Neural progenitor cell (in vitro differentiated cells): ENCODE measurements around the gene KIAA2012. TPM values are rescaled to one million over a fixed set of nuclear protein-coding genes. Genes with fewer than 3 reads are reported as not detected.

Experiments
- DNase-seq: peaks from one replicate; pipeline ENCODE4 v3.0.0-alpha.2; 2016; ENCODE audit warnings: low spot score
- H2AFZ ChIP-seq: fragments of 200-600 bp; sonication (generic); replicated peaks from 2 replicates; pipeline ENCODE4 v1.6.1; 2016; ENCODE audit warnings: antibody characterized with exemption
- H3F3A ChIP-seq: fragments of 200-600 bp; sonication (generic); 2 replicates; pipeline ENCODE4 v1.6.1; 2016; ENCODE audit warnings: antibody characterized with exemption, low read depth
- H3K27ac ChIP-seq: fragments of 200-600 bp; sonication (generic); 2 replicates; pipeline ENCODE4 v1.5.1; 2016; ENCODE audit warnings: mild to moderate bottlenecking
- H3K27me3 ChIP-seq: fragments of 200-600 bp; sonication (generic); 2 replicates; pipeline ENCODE4 v1.6.1; 2016; ENCODE audit warnings: mild to moderate bottlenecking, moderate library complexity
- H3K36me3 ChIP-seq: fragments of 200-600 bp; sonication (generic); 2 replicates; pipeline ENCODE4 v1.5.1; 2016
- H3K4me1 ChIP-seq: fragments of 200-600 bp; sonication (generic); 2 replicates; pipeline ENCODE4 v1.6.1; 2016; ENCODE audit warnings: mixed run types
- H3K4me2 ChIP-seq: fragments of 200-600 bp; sonication (generic); 2 replicates; pipeline ENCODE4 v1.6.1; 2016
- H3K4me3 ChIP-seq: fragments of 200-600 bp; sonication (generic); 2 replicates; pipeline ENCODE4 v1.5.1; 2016
- H3K79me2 ChIP-seq: fragments of 200-600 bp; sonication (generic); 2 replicates; pipeline ENCODE4 v1.6.1; 2016; ENCODE audit warnings: low read depth
- H3K9ac ChIP-seq: fragments of 200-600 bp; sonication (generic); 2 replicates; pipeline ENCODE4 v1.6.1; 2016
- H3K9me3 ChIP-seq: fragments of 200-600 bp; sonication (generic); 2 replicates; pipeline ENCODE4 v1.5.1; 2016; ENCODE audit warnings: low read depth
- H4K20me1 ChIP-seq: fragments of 200-600 bp; sonication (generic); 2 replicates; pipeline ENCODE4 v1.6.1; 2016; ENCODE audit warnings: low read depth
- H3K27ac Mint-ChIP-seq: 3 replicates; pipeline ENCODE4 v1.8.0; 2021; ENCODE audit warnings: mixed read lengths
- H3K27me3 Mint-ChIP-seq: 2 replicates; pipeline ENCODE4 v1.8.0; 2022; ENCODE audit warnings: low read depth, mild to moderate bottlenecking, inconsistent platforms, moderate library complexity, mixed read lengths; ENCODE audit not compliant: insufficient read depth
- H3K36me3 Mint-ChIP-seq: 3 replicates; pipeline ENCODE4 v1.8.0; 2021; ENCODE audit warnings: mixed read lengths
- H3K4me1 Mint-ChIP-seq: 3 replicates; pipeline ENCODE4 v1.8.0; 2021; ENCODE audit warnings: mixed read lengths
- H3K4me3 Mint-ChIP-seq: 3 replicates; pipeline ENCODE4 v1.8.0; 2021; ENCODE audit warnings: mild to moderate bottlenecking, moderate library complexity, mixed read lengths
- H3K9me3 Mint-ChIP-seq: 3 replicates; pipeline ENCODE4 v1.8.0; 2020; ENCODE audit warnings: mixed read lengths
- EZH2 ChIP-seq: fragments of 200-600 bp; sonication (generic); IDR thresholded peaks from 2 replicates; pipeline ENCODE4 v1.6.1; 2017; ENCODE audit warnings: antibody characterized with exemption, mild to moderate bottlenecking, moderate library complexity
- EZH2phosphoT487 ChIP-seq: fragments of 200-600 bp; sonication (generic); IDR thresholded peaks from 2 replicates; pipeline ENCODE4 v1.6.1; 2017; ENCODE audit warnings: antibody characterized with exemption
- total RNA-seq: library from RNA; depleted of rRNA; stranded (reverse); fragments of >200 nt; gene quantifications from 2 replicates; pipeline ENCODE4 v1.2.3, GENCODE V29; 2015; ENCODE audit warnings: low replicate concordance
- TF ChIP-seq, protein P1 (sequence below): fragments of 200-600 bp; sonication (generic); IDR thresholded peaks from 2 replicates; pipeline ENCODE4 v1.5.1; 2017; ENCODE audit warnings: antibody characterized with exemption, mild to moderate bottlenecking

KIAA2012 gene
- total RNA-seq, 1 donor from 2014 or later = not detected

DNA sequence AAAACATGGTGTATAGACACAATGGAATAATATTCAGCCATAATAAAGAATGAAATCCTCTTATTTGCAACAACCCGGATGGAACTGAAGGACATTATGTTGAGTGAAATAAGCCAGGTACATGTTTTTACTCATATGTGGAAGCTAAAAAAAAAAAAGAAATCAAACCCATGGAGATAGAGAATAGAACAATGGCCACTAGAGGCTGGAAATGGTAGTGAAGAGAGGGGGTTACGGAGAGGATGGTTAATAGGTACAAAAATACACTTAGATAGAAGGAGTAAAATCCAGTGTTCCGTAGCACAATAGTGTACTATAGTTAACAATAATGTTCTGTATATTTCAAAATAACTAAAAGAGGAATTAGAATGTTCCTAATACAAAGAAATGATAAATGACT, 12.8 kb upstream of the KIAA2012 start:
- Mint-ChIP-seq H3K36me3 (peaks cover 2% of the 10 kb centered on the region), H3K4me3 (no peak overlapping the region), H3K9me3 (no peaks in the 10 kb centered on the region), H3K27me3 (no peaks in the 10 kb centered on the region), H3K4me1 (peaks cover 35% of the 10 kb centered on the region), H3K27ac (no peak overlapping the region)
- H3K27ac ChIP-seq = no peak overlapping the region
- H3F3A ChIP-seq = peaks cover 23% of the 10 kb centered on the region
- no peak for DNase-seq
- no peak overlapping the region for H3K4me3 ChIP-seq
- TF ChIP-seq EZH2phosphoT487 = no peak
- TF ChIP-seq, protein P1, sequence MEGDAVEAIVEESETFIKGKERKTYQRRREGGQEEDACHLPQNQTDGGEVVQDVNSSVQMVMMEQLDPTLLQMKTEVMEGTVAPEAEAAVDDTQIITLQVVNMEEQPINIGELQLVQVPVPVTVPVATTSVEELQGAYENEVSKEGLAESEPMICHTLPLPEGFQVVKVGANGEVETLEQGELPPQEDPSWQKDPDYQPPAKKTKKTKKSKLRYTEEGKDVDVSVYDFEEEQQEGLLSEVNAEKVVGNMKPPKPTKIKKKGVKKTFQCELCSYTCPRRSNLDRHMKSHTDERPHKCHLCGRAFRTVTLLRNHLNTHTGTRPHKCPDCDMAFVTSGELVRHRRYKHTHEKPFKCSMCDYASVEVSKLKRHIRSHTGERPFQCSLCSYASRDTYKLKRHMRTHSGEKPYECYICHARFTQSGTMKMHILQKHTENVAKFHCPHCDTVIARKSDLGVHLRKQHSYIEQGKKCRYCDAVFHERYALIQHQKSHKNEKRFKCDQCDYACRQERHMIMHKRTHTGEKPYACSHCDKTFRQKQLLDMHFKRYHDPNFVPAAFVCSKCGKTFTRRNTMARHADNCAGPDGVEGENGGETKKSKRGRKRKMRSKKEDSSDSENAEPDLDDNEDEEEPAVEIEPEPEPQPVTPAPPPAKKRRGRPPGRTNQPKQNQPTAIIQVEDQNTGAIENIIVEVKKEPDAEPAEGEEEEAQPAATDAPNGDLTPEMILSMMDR = peak; percentile 51
- no peaks in the 10 kb centered on the region for H3K79me2 ChIP-seq
- H3K9ac ChIP-seq = no peak overlapping the region
- no peaks in the 10 kb centered on the region for H3K27me3 ChIP-seq
- no peak overlapping the region for H2AFZ ChIP-seq
- no peaks in the 10 kb centered on the region for H4K20me1 ChIP-seq
- H3K4me2 ChIP-seq = no peak overlapping the region
- no peaks in the 10 kb centered on the region for H3K36me3 ChIP-seq
- no peaks in the 10 kb centered on the region for H3K9me3 ChIP-seq
- peaks cover 15% of the 10 kb centered on the region for H3K4me1 ChIP-seq

DNA sequence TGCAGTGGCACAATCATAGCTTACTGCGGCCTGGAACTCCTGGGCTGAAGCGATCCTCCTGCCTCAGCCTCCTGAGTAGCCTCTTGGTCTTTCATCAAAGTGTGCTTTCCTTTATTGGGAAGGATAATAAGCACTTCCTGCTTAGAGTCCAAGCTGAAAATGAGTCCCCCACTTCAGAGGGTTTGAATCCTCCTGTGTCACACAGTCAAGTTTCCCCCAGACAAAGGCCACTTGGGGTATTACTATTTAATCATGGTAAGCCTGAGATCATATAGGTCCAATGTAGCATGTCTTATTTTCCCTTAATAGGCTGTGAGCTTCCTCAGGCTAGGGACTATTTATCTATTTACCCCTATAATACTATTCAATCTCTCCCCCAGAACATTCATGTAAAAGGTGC, 11.4 kb upstream of the KIAA2012 start:
- no peaks in the 10 kb centered on the region for H3K27me3 ChIP-seq
- no peak overlapping the region for H3K4me3 Mint-ChIP-seq
- TF ChIP-seq, protein P1 = no peak
- no peak for TF ChIP-seq EZH2
- TF ChIP-seq EZH2phosphoT487 = no peak

DNA sequence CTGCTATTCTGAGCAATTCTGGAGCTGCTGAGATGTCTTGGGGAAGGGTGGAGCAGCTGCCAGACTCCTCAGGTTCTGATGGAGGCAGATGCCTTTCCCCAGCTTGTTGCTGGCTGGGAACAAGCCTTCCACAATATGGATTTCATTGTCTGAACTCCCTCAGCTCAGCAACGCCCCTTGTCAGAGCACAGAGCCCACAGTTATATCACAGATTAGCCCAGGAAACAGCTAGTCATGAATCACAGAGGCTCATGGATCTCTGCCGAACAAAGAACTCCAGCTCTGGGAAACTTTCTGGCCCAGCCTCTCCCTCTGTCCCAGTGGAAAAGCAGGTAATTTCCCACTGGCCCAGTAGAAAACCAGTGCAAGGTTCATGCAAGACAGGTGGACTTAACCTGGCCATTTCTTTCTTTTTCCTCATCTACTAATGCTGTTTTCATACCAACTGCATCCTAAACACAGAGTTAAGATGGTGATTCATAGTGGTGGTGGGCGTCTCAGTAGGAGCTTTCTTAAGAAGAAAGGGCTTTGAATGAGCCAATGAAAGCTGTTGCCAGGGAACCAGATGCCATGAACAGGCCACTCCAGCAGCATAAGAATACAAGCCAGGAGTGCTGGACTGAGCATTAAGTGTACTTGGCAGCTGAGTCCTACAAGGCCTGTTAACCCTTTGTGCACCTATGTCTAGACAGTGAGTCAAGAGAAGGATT, 8.7 kb upstream of the KIAA2012 start:
- H3K9ac ChIP-seq = no peak overlapping the region
- H3K4me3 Mint-ChIP-seq = peak overlapping the region; percentile 78
- no peaks in the 10 kb centered on the region for H3K27me3 ChIP-seq
- H3K4me2 ChIP-seq = peak overlapping the region; percentile 69
- peak overlapping the region; percentile 78 for H2AFZ ChIP-seq
- peak overlapping the region; percentile 100 for H3K27ac Mint-ChIP-seq
- peaks cover 23% of the 10 kb centered on the region for H3F3A ChIP-seq
- H3K27ac ChIP-seq = peak overlapping the region; percentile 72
- peak; percentile 77 for DNase-seq
- H3K4me1 ChIP-seq = peaks cover 16% of the 10 kb centered on the region
- H3K9me3 Mint-ChIP-seq = no peaks in the 10 kb centered on the region
- H3K4me1 Mint-ChIP-seq = peaks cover 62% of the 10 kb centered on the region
- no peaks in the 10 kb centered on the region for H3K79me2 ChIP-seq
- peaks cover 2% of the 10 kb centered on the region for H3K36me3 Mint-ChIP-seq
- TF ChIP-seq, protein P1 = no peak
- TF ChIP-seq EZH2phosphoT487 = no peak
- TF ChIP-seq EZH2 = no peak
- H3K27me3 Mint-ChIP-seq = no peaks in the 10 kb centered on the region
- H3K36me3 ChIP-seq = no peaks in the 10 kb centered on the region
- no peaks in the 10 kb centered on the region for H4K20me1 ChIP-seq
- no peaks in the 10 kb centered on the region for H3K9me3 ChIP-seq
- H3K4me3 ChIP-seq = peak overlapping the region; percentile 19

More for the DNA sequence above, 11.4 kb upstream of the KIAA2012 start:
- Histone ChIP-seq H3K4me3 (no peak overlapping the region), H3F3A (peaks cover 23% of the 10 kb centered on the region), H2AFZ (no peak overlapping the region), H3K4me1 (peaks cover 16% of the 10 kb centered on the region), H4K20me1 (no peaks in the 10 kb centered on the region), H3K36me3 (no peaks in the 10 kb centered on the region), H3K27ac (no peak overlapping the region), H3K9me3 (no peaks in the 10 kb centered on the region), H3K9ac (no peak overlapping the region), H3K79me2 (no peaks in the 10 kb centered on the region), H3K4me2 (no peak overlapping the region)
- no peaks in the 10 kb centered on the region for H3K9me3 Mint-ChIP-seq
- peaks cover 42% of the 10 kb centered on the region for H3K4me1 Mint-ChIP-seq
- H3K36me3 Mint-ChIP-seq = peaks cover 2% of the 10 kb centered on the region
- H3K27ac Mint-ChIP-seq = peak overlapping the region; percentile 57
- H3K27me3 Mint-ChIP-seq = no peaks in the 10 kb centered on the region
- no peak for DNase-seq
